C4-2B (cell line): ENCODE measurements around the gene TLCD3A.

ENCODE experiments used
- CTCF ChIP-seq: fragments of 450-650 bp; conservative IDR thresholded peaks from 2 replicates; pipeline ENCODE4 v1.5.1; 2017; ENCODE audit warnings: mild to moderate bottlenecking
- ZFX ChIP-seq: fragments of 450-650 bp; IDR thresholded peaks from 2 replicates; pipeline ENCODE4 v1.6.1; 2017

DNA sequence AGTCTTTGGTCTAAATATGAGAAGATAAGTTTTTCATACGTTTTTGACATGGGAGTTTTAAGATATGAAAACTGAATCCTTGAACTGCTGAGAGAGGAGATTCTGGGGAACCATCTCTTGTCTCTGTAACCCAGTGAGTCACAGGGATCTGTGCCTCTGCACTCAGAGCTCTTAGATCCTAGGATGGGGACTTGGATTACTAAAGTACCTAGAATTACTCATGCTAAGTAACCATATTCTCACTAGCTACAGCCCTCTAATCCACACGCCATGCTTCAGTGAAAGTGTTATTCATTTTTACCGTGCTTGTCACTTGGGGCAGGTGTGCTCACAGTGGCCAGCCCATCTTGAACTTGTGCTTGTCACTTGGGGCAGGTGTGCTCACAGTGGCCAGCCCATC, 51.7 kb downstream of the TLCD3A start:
- TF ChIP-seq CTCF (no peak), ZFX (no peak)
